GM18951 (cell line): ENCODE measurements around the gene SLC5A1.

Experiments
- POLR2A ChIP-seq: IDR thresholded peaks from 4 replicates; pipeline ENCODE4 v1.6.1; 2011; ENCODE audit warnings: mild to moderate bottlenecking; ENCODE audit not compliant: insufficient read length, insufficient read depth; ENCODE audit errors: extremely low read depth
- in situ Hi-C: fragments of 300-500 bp; cut with MboI; formaldehyde crosslinking; loops from one replicate; pipeline ENCODE4 v1.12.0; 2022; ENCODE audit warnings: low sequenced_read_pairs, mixed read lengths, inconsistent platforms; ENCODE audit not compliant: unreplicated experiment

The SLC5A1 gene

GRCh38 chr22:32042924-32043323, at the start of gene SLC5A1:
Gene SLC5A1 (plus strand): TSS chr22:32043261. CDS start chr22:32043282, 21 bp downstream.
- no peak for TF ChIP-seq POLR2A
- in situ Hi-C loops: no loop called here

- in situ Hi-C loops: no loop called here
- no peak for TF ChIP-seq POLR2A
Measured at GRCh38 chr22:31995046-31995445, 48.0 kb upstream of the SLC5A1 start.

GRCh38 chr22:31995807-31996206, 47.3 kb upstream of the SLC5A1 start:
- in situ Hi-C loops: no loop called here
- no peak for TF ChIP-seq POLR2A

GRCh38 chr22:31998784-31999385, 44.2 kb upstream of the SLC5A1 start:
- TF ChIP-seq POLR2A: no peak
- in situ Hi-C loops: no loop called here

GRCh38 chr22:32000181-32000580, 42.9 kb upstream of the SLC5A1 start:
- no peak for TF ChIP-seq POLR2A
- in situ Hi-C loops: no loop called here

GRCh38 chr22:32005453-32005852, 37.6 kb upstream of the SLC5A1 start:
- in situ Hi-C loops: no loop called here
- no peak for TF ChIP-seq POLR2A

GRCh38 chr22:32013200-32013599, 29.9 kb upstream of the SLC5A1 start:
- in situ Hi-C loops: no loop called here

GRCh38 chr22:32016081-32016480, 27.0 kb upstream of the SLC5A1 start:
- no peak for TF ChIP-seq POLR2A
- in situ Hi-C loops: no loop called here

More at GRCh38 chr22:32013200-32013599, 29.9 kb upstream of the SLC5A1 start:
- no peak for TF ChIP-seq POLR2A

- in situ Hi-C loops: no loop called here
- no peak for TF ChIP-seq POLR2A
Measured at GRCh38 chr22:32018056-32018455, 25.0 kb upstream of the SLC5A1 start.

- TF ChIP-seq POLR2A: no peak
- in situ Hi-C loops: no loop called here
Measured at GRCh38 chr22:32020117-32020516, 22.9 kb upstream of the SLC5A1 start.

- in situ Hi-C loops: no loop called here
- TF ChIP-seq POLR2A: no peak
Measured at GRCh38 chr22:32021716-32022115, 21.3 kb upstream of the SLC5A1 start.

- TF ChIP-seq POLR2A: no peak
- in situ Hi-C loops: no loop called here
Measured at GRCh38 chr22:32023251-32023827, 19.7 kb upstream of the SLC5A1 start.

GRCh38 chr22:32024796-32025195, 18.3 kb upstream of the SLC5A1 start:
- TF ChIP-seq POLR2A: no peak

GRCh38 chr22:32030518-32031247, 12.4 kb upstream of the SLC5A1 start:
- in situ Hi-C loops: no loop called here
- TF ChIP-seq POLR2A: no peak

More at GRCh38 chr22:32024796-32025195, 18.3 kb upstream of the SLC5A1 start:
- in situ Hi-C loops: no loop called here
